Hepatocyte (in vitro differentiated cells): ENCODE results near the gene PSME1. TPM values are rescaled to one million over a fixed set of nuclear protein-coding genes. Genes with fewer than 3 reads are reported as not detected.
A peak's percentile ranks its signal among the peaks of the same experiment; 100 is the strongest.

Experiments
- DNase-seq: peaks from one replicate; pipeline ENCODE4 v3.0.0-alpha.2; 2016; ENCODE audit warnings: low spot score
- H2AFZ ChIP-seq: fragments of 200-600 bp; sonication (generic); 2 replicates; pipeline ENCODE4 v1.6.0; 2016; ENCODE audit warnings: antibody characterized with exemption, mild to moderate bottlenecking
- H3K27ac ChIP-seq: fragments of 200-600 bp; sonication (generic); 2 replicates; pipeline ENCODE4 v1.5.1; 2016; ENCODE audit warnings: mild to moderate bottlenecking
- H3K27me3 ChIP-seq: fragments of 200-600 bp; sonication (generic); 2 replicates; pipeline ENCODE4 v1.6.1; 2016
- H3K36me3 ChIP-seq: fragments of 200-600 bp; sonication (generic); replicated peaks from 2 replicates; pipeline ENCODE4 v1.5.1; 2016; ENCODE audit warnings: low read depth; ENCODE audit not compliant: insufficient read depth
- H3K4me1 ChIP-seq: fragments of 200-600 bp; sonication (generic); 2 replicates; pipeline ENCODE4 v1.5.1; 2016; ENCODE audit warnings: mild to moderate bottlenecking, moderate library complexity; ENCODE audit not compliant: insufficient read depth
- H3K4me2 ChIP-seq: fragments of 200-600 bp; sonication (generic); 2 replicates; pipeline ENCODE4 v1.6.0; 2016
- H3K4me3 ChIP-seq: fragments of 200-600 bp; sonication (generic); 2 replicates; pipeline ENCODE4 v1.5.1; 2016; ENCODE audit warnings: mild to moderate bottlenecking
- H3K79me2 ChIP-seq: fragments of 200-600 bp; sonication (generic); 2 replicates; pipeline ENCODE4 v1.6.0; 2017; ENCODE audit warnings: mild to moderate bottlenecking
- H3K9me2 ChIP-seq: fragments of 200-600 bp; sonication (generic); replicated peaks from 2 replicates; pipeline ENCODE4 v1.6.0; 2017; ENCODE audit warnings: mild to moderate bottlenecking; ENCODE audit not compliant: insufficient read depth
- H3K9me3 ChIP-seq: fragments of 200-600 bp; sonication (generic); 2 replicates; pipeline ENCODE4 v1.5.1; 2016; ENCODE audit warnings: low read depth, mild to moderate bottlenecking
- H4K20me1 ChIP-seq: fragments of 200-600 bp; sonication (generic); 2 replicates; pipeline ENCODE4 v1.6.0; 2016; ENCODE audit warnings: mild to moderate bottlenecking; ENCODE audit not compliant: insufficient read depth, poor library complexity, severe bottlenecking
- CTCF ChIP-seq: fragments of 200-600 bp; sonication (generic); IDR thresholded peaks from 2 replicates; pipeline ENCODE4 v1.5.1; 2016; ENCODE audit warnings: antibody characterized with exemption, mild to moderate bottlenecking; ENCODE audit not compliant: poor library complexity
- EZH2 ChIP-seq: fragments of 200-600 bp; sonication (generic); IDR thresholded peaks from 2 replicates; pipeline ENCODE4 v1.6.1; 2016; ENCODE audit warnings: antibody characterized with exemption, mild to moderate bottlenecking, borderline replicate concordance
- EZH2phosphoT487 ChIP-seq: fragments of 200-600 bp; sonication (generic); IDR thresholded peaks from one replicate; pipeline ENCODE4 v1.6.1; 2018; ENCODE audit warnings: antibody characterized with exemption, mild to moderate bottlenecking, low read depth, moderate library complexity; ENCODE audit not compliant: unreplicated experiment, severe bottlenecking
- WGBS: methylation state at CpG from one replicate; pipeline ENCODE4 v1.1.6; 2016; ENCODE audit warnings: low lambda C conversion rate; ENCODE audit errors: missing lambda C conversion rate; 5-methylcytosine and 5-hydroxymethylcytosine counted together
- polyA plus RNA-seq: library from polyadenylated mRNA; unstranded; fragments of >200 nt; fragmentation: Nextera tagmentation; extraction: Ambion mirVana; gene quantifications from 2 replicates; pipeline ENCODE4 v1.2.1, GENCODE V29; 2016
- total RNA-seq: library from RNA; depleted of rRNA; stranded (reverse); fragments of >200 nt; gene quantifications from 2 replicates; pipeline ENCODE4 v1.2.3, GENCODE V29; 2014

PSME1 gene
- total and polyA plus RNA-seq, 2 experiments from 2014 or later, result 123 to 238 TPM

GRCh38 chr14:24116128-24116814 is 19.7 kb upstream of the PSME1 start:
- DNase-seq, result no peak
- no peaks in the 10 kb centered on the region for H3K9me2 ChIP-seq
- H3K4me2 ChIP-seq, result peak overlapping the region; percentile 79
- H3K9me3 ChIP-seq, result no peaks in the 10 kb centered on the region
- H3K27ac ChIP-seq, result no peak overlapping the region
- H3K27me3 ChIP-seq, result no peaks in the 10 kb centered on the region
- WGBS, result 92% methylated on average over 6 of the region's 6 CpGs
- peaks cover 9% of the 10 kb centered on the region for H3K4me1 ChIP-seq
- H3K79me2 ChIP-seq, result peaks cover 17% of the 10 kb centered on the region
- TF ChIP-seq EZH2 (no peak), CTCF (no peak), EZH2phosphoT487 (no peak)
- H3K36me3 ChIP-seq, result no peaks in the 10 kb centered on the region
- H2AFZ ChIP-seq, result no peak overlapping the region
- H3K4me3 ChIP-seq, result peak overlapping the region; percentile 7
- no peaks in the 10 kb centered on the region for H4K20me1 ChIP-seq

- H3K4me3 ChIP-seq, result no peak overlapping the region
- H3K79me2 ChIP-seq, result peaks cover 17% of the 10 kb centered on the region
- DNase-seq, result no peak
- WGBS, result 94% methylated on average over 6 of the region's 6 CpGs
- TF ChIP-seq EZH2phosphoT487 (no peak), EZH2 (no peak), CTCF (no peak)
- no peaks in the 10 kb centered on the region for H3K9me3 ChIP-seq
- H2AFZ ChIP-seq, result no peak overlapping the region
- no peak overlapping the region for H3K27ac ChIP-seq
- H3K4me2 ChIP-seq, result no peak overlapping the region
- peaks cover 9% of the 10 kb centered on the region for H3K4me1 ChIP-seq
- H3K9me2 ChIP-seq, result no peaks in the 10 kb centered on the region
- H3K27me3 ChIP-seq, result no peaks in the 10 kb centered on the region
- H3K36me3 ChIP-seq, result no peaks in the 10 kb centered on the region
- no peaks in the 10 kb centered on the region for H4K20me1 ChIP-seq
These were observed 18.8 kb upstream of the PSME1 start for GRCh38 chr14:24117179-24117578.

- no peaks in the 10 kb centered on the region for H3K9me3 ChIP-seq
- peaks cover 9% of the 10 kb centered on the region for H3K4me1 ChIP-seq
- no peaks in the 10 kb centered on the region for H4K20me1 ChIP-seq
- no peak for DNase-seq
- H3K27ac ChIP-seq, result no peak overlapping the region
- no peak overlapping the region for H3K4me3 ChIP-seq
- no peaks in the 10 kb centered on the region for H3K27me3 ChIP-seq
- H3K4me2 ChIP-seq, result no peak overlapping the region
- WGBS, result 97% methylated on average over 6 of the region's 6 CpGs
- peaks cover 17% of the 10 kb centered on the region for H3K79me2 ChIP-seq
- H2AFZ ChIP-seq, result no peak overlapping the region
- H3K9me2 ChIP-seq, result no peaks in the 10 kb centered on the region
- no peak for TF ChIP-seq EZH2
- no peaks in the 10 kb centered on the region for H3K36me3 ChIP-seq
These were observed 16.3 kb upstream of the PSME1 start for GRCh38 chr14:24119691-24120090.

GRCh38 chr14:24121210-24121609 is 14.8 kb upstream of the PSME1 start:
- Histone ChIP-seq H2AFZ (no peak overlapping the region), H3K27me3 (no peaks in the 10 kb centered on the region), H3K27ac (no peak overlapping the region), H3K9me2 (no peaks in the 10 kb centered on the region), H3K4me3 (no peak overlapping the region), H3K9me3 (no peaks in the 10 kb centered on the region), H3K4me1 (peaks cover 6% of the 10 kb centered on the region), H4K20me1 (no peaks in the 10 kb centered on the region), H3K4me2 (no peak overlapping the region), H3K79me2 (peaks cover 10% of the 10 kb centered on the region), H3K36me3 (no peaks in the 10 kb centered on the region)
- 98% methylated on average over 8 of the region's 8 CpGs for WGBS
- TF ChIP-seq EZH2 (no peak), CTCF (no peak), EZH2phosphoT487 (no peak)
- no peak for DNase-seq
